ENCODE data around the gene TBC1D22A.

The TBC1D22A gene

GRCh38 chr22:47032956-47033647, 270.7 kb downstream of the TBC1D22A start:
- no peaks in the 10 kb centered on the region for H3K36me3 ChIP-seq (replicated peaks; ENCODE audit: insufficient read depth, low read length)
- no peaks in the 10 kb centered on the region for H3K79me2 ChIP-seq (ENCODE audit: low read length)

GRCh38 chr22:47033648-47034000, 271.2 kb downstream of the TBC1D22A start:
- Histone ChIP-seq H3K4me1 (ENCODE audit: low read length) (no peaks in the 10 kb centered on the region), H3K27ac (ENCODE audit: low read length) (no peak overlapping the region), H3K36me3 (replicated peaks; ENCODE audit: insufficient read depth, low read length) (no peaks in the 10 kb centered on the region), H3K4me2 (ENCODE audit: low read depth, low read length) (no peak overlapping the region), H3K9ac (ENCODE audit: low read length) (no peak overlapping the region), H3K27me3 (replicated peaks; ENCODE audit: insufficient read depth, low read length) (no peaks in the 10 kb centered on the region), H2AFZ (ENCODE audit: low read length) (no peak overlapping the region), H3K79me2 (ENCODE audit: low read length) (no peaks in the 10 kb centered on the region), H4K20me1 (ENCODE audit: insufficient read depth, low read length) (no peaks in the 10 kb centered on the region), H3K9me2 (replicated peaks; ENCODE audit: insufficient read depth, low read length) (no peaks in the 10 kb centered on the region), H3K4me3 (ENCODE audit: low read length) (no peak overlapping the region), H3F3A (ENCODE audit: insufficient read depth, low read length) (no peaks in the 10 kb centered on the region), H3K9me3 (replicated peaks; ENCODE audit: insufficient read depth, low read length) (no peaks in the 10 kb centered on the region)
- no peak for TF ChIP-seq EZH2phosphoT487 (IDR thresholded peaks at IDR 0.05; ENCODE audit: low read length)
- DNase-seq, result no peak

More at GRCh38 chr22:47032956-47033647, 270.7 kb downstream of the TBC1D22A start:
- H3K9me3 ChIP-seq (replicated peaks; ENCODE audit: insufficient read depth, low read length), result no peaks in the 10 kb centered on the region
- H3F3A ChIP-seq (ENCODE audit: insufficient read depth, low read length), result no peaks in the 10 kb centered on the region
- TF ChIP-seq EZH2phosphoT487 (IDR thresholded peaks at IDR 0.05; ENCODE audit: low read length), result no peak
- no peak overlapping the region for H3K9ac ChIP-seq (ENCODE audit: low read length)
- H3K9me2 ChIP-seq (replicated peaks; ENCODE audit: insufficient read depth, low read length), result no peaks in the 10 kb centered on the region
- no peak overlapping the region for H3K27ac ChIP-seq (ENCODE audit: low read length)
- H3K4me1 ChIP-seq (ENCODE audit: low read length), result no peaks in the 10 kb centered on the region
- H3K27me3 ChIP-seq (replicated peaks; ENCODE audit: insufficient read depth, low read length), result no peaks in the 10 kb centered on the region
- H3K4me2 ChIP-seq (ENCODE audit: low read depth, low read length), result no peak overlapping the region
- H4K20me1 ChIP-seq (ENCODE audit: insufficient read depth, low read length), result no peaks in the 10 kb centered on the region
- H3K4me3 ChIP-seq (ENCODE audit: low read length), result no peak overlapping the region
- DNase-seq, result no peak
- no peak overlapping the region for H2AFZ ChIP-seq (ENCODE audit: low read length)

GRCh38 chr22:47034076-47034808, 271.8 kb downstream of the TBC1D22A start:
- TF ChIP-seq EZH2phosphoT487 (IDR thresholded peaks at IDR 0.05; ENCODE audit: low read length), result no peak
- TF ChIP-seq CTCF (IDR thresholded peaks at IDR 0.05; ENCODE audit: low read length), result no peak
- no peak for TF ChIP-seq EZH2 (optimal IDR thresholded peaks at IDR 0.05; ENCODE audit: low read depth, low read length)
- Histone ChIP-seq H3K4me3 (ENCODE audit: low read length) (no peak overlapping the region), H3K27ac (ENCODE audit: low read length) (no peak overlapping the region), H3K9me2 (replicated peaks; ENCODE audit: insufficient read depth, low read length) (no peaks in the 10 kb centered on the region), H3K9me3 (replicated peaks; ENCODE audit: insufficient read depth, low read length) (no peaks in the 10 kb centered on the region), H3K36me3 (replicated peaks; ENCODE audit: insufficient read depth, low read length) (no peaks in the 10 kb centered on the region), H3K4me1 (ENCODE audit: low read length) (no peaks in the 10 kb centered on the region), H3K27me3 (replicated peaks; ENCODE audit: insufficient read depth, low read length) (no peaks in the 10 kb centered on the region), H3K4me2 (ENCODE audit: low read depth, low read length) (no peak overlapping the region), H3K9ac (ENCODE audit: low read length) (no peak overlapping the region), H3K79me2 (ENCODE audit: low read length) (no peaks in the 10 kb centered on the region), H2AFZ (ENCODE audit: low read length) (no peak overlapping the region), H4K20me1 (ENCODE audit: insufficient read depth, low read length) (no peaks in the 10 kb centered on the region), H3F3A (ENCODE audit: insufficient read depth, low read length) (no peaks in the 10 kb centered on the region)
- DNase-seq, result no peak

- no peaks in the 10 kb centered on the region for H3K9me2 ChIP-seq (replicated peaks; ENCODE audit: insufficient read depth, low read length)
- no peak for TF ChIP-seq CTCF (IDR thresholded peaks at IDR 0.05; ENCODE audit: low read length)
- TF ChIP-seq EZH2 (optimal IDR thresholded peaks at IDR 0.05; ENCODE audit: low read depth, low read length), result no peak
- TF ChIP-seq EZH2phosphoT487 (IDR thresholded peaks at IDR 0.05; ENCODE audit: low read length), result no peak
- H3F3A ChIP-seq (ENCODE audit: insufficient read depth, low read length), result no peaks in the 10 kb centered on the region
- H3K27ac ChIP-seq (ENCODE audit: low read length), result no peak overlapping the region
- no peaks in the 10 kb centered on the region for H4K20me1 ChIP-seq (ENCODE audit: insufficient read depth, low read length)
- H3K27me3 ChIP-seq (replicated peaks; ENCODE audit: insufficient read depth, low read length), result no peaks in the 10 kb centered on the region
- H3K9ac ChIP-seq (ENCODE audit: low read length), result no peak overlapping the region
- H3K4me2 ChIP-seq (ENCODE audit: low read depth, low read length), result no peak overlapping the region
- H3K4me1 ChIP-seq (ENCODE audit: low read length), result no peaks in the 10 kb centered on the region
- DNase-seq, result no peak
- H3K36me3 ChIP-seq (replicated peaks; ENCODE audit: insufficient read depth, low read length), result no peaks in the 10 kb centered on the region
- no peak overlapping the region for H3K4me3 ChIP-seq (ENCODE audit: low read length)
- no peaks in the 10 kb centered on the region for H3K79me2 ChIP-seq (ENCODE audit: low read length)
- no peaks in the 10 kb centered on the region for H3K9me3 ChIP-seq (replicated peaks; ENCODE audit: insufficient read depth, low read length)
- no peak overlapping the region for H2AFZ ChIP-seq (ENCODE audit: low read length)
These were observed 272.5 kb downstream of the TBC1D22A start for GRCh38 chr22:47034905-47035419.
